Cardiac muscle cell (in vitro differentiated cells and primary cell): ENCODE results near the gene PPY. TPM values are rescaled to one million over a fixed set of nuclear protein-coding genes. Genes with fewer than 3 reads are reported as not detected.

ENCODE experiments used
- DNase-seq, 2 donors: peaks; one replicate each; pipeline versions ENCODE4 v3.0.0 to v3.0.0-alpha.2; 2010 to 2017; ENCODE audit warnings: low read depth in 1 of 2, low spot score in 1 of 2
- H3K27ac ChIP-seq: fragments of 200-600 bp; sonication (generic); 2 replicates; pipeline ENCODE4 v1.5.1; 2016
- H3K27me3 ChIP-seq: fragments of 200-600 bp; sonication (generic); 2 replicates; pipeline ENCODE4 v1.6.0; 2016; ENCODE audit warnings: control low read depth
- H3K36me3 ChIP-seq: fragments of 200-600 bp; sonication (generic); 2 replicates; pipeline ENCODE4 v1.5.1; 2016; ENCODE audit warnings: control low read depth
- H3K4me1 ChIP-seq: fragments of 200-600 bp; sonication (generic); 2 replicates; pipeline ENCODE4 v1.8.1; 2017; ENCODE audit warnings: low read depth, mild to moderate bottlenecking, mixed run types
- H3K4me3 ChIP-seq: fragments of 200-600 bp; sonication (generic); 2 replicates; pipeline ENCODE4 v1.5.1; 2016; ENCODE audit warnings: mild to moderate bottlenecking
- H3K9me3 ChIP-seq: fragments of 200-600 bp; sonication (generic); 2 replicates; pipeline ENCODE4 v1.5.1; 2017; ENCODE audit warnings: low read depth, mild to moderate bottlenecking, control low read depth
- CTCF ChIP-seq: IDR thresholded peaks from 2 replicates; pipeline ENCODE4 v1.5.1; 2012; ENCODE audit warnings: low read depth, mild to moderate bottlenecking, low read length
- polyA plus RNA-seq: library from polyadenylated mRNA; unstranded; fragments of >200 nt; fragmentation: Nextera tagmentation; extraction: Ambion mirVana; gene quantifications from 2 replicates; pipeline ENCODE4 v1.2.1, GENCODE V29; 2016
- total RNA-seq: library from RNA; depleted of rRNA; stranded (reverse); fragments of >200 nt; gene quantifications from 2 replicates; pipeline ENCODE4 v1.2.3, GENCODE V29; 2016

Gene PPY
- total and polyA plus RNA-seq, 2 experiments from 2014 or later, result not detected

- Histone ChIP-seq H3K4me1 (peaks cover 5% of the 10 kb centered on the region), H3K27me3 (peaks cover 19% of the 10 kb centered on the region), H3K4me3 (no peak overlapping the region), H3K36me3 (no peaks in the 10 kb centered on the region), H3K27ac (no peak overlapping the region), H3K9me3 (no peaks in the 10 kb centered on the region)
- no peak for TF ChIP-seq CTCF
- DNase-seq, result no peak
These were observed 29.5 kb downstream of the PPY start for GRCh38 chr17:43912635-43913304.

DNA sequence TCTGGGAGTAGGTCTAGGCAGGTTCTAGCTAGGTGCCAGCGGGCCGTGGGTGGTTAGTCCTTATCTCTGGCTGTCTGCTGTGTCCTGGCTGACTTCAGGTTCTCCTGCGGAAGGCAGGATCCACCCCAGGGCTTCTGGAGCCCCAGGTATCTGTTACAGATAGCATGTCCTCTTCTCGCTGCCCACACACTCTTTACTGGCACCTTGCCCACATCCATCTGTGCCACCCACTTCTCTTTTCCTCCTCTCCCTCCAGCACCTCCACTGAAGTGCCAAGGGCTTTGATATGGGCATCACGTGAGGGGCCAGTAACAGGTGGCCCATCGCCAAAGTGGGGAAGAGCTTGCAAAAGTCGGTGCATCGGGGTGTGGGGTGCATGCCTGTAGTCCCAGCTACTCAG lies 30.4 kb downstream of the PPY start:
- TF ChIP-seq CTCF, result no peak
- no peak overlapping the region for H3K27ac ChIP-seq
- DNase-seq, result no peak
- H3K9me3 ChIP-seq, result no peaks in the 10 kb centered on the region
- H3K27me3 ChIP-seq, result peaks cover 14% of the 10 kb centered on the region
- H3K4me1 ChIP-seq, result peaks cover 7% of the 10 kb centered on the region
- H3K36me3 ChIP-seq, result no peaks in the 10 kb centered on the region
- H3K4me3 ChIP-seq, result no peak overlapping the region

DNA sequence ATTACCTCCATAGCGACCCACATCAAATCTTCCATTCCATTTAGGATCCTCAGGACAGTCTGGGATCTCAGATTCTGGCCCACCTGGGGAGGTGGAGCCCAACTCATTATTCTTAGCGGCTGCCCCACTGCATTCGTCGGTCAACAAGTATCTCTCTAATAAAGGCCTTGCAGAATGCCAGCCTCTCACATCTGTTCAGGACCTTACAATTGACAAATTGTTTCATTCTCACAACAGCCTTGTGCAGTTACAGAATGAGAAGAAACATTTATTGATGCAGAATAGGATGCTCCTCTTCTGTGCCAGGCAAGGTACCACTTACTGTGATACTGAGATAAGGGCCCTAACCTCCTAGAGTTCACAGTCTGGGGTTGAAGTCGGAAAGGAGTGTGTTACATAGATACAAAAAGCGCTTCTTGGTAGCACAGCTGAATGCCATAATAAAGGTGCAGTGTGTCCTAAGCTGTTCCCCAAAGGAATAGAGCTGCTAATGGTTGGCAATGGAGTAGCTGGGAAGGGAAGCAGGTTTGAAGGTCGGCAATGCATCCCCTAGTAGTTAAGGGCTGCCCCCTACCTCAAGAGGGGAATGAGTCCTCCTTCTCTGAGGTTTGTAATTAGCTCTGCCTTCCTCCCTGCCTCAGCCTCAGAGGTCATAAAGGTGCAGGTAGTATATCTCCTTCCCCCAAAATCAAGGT lies 32.6 kb downstream of the PPY start:
- no peak for DNase-seq
- Histone ChIP-seq H3K27ac (no peak overlapping the region), H3K4me3 (no peak overlapping the region), H3K9me3 (no peaks in the 10 kb centered on the region), H3K4me1 (peaks cover 10% of the 10 kb centered on the region), H3K27me3 (peaks cover 14% of the 10 kb centered on the region), H3K36me3 (no peaks in the 10 kb centered on the region)
- TF ChIP-seq CTCF, result no peak

- H3K27ac ChIP-seq, result no peak overlapping the region
- TF ChIP-seq CTCF, result no peak
- DNase-seq, result peak; percentile 78
These were observed 34.1 kb downstream of the PPY start for GRCh38 chr17:43907998-43908721.

DNA sequence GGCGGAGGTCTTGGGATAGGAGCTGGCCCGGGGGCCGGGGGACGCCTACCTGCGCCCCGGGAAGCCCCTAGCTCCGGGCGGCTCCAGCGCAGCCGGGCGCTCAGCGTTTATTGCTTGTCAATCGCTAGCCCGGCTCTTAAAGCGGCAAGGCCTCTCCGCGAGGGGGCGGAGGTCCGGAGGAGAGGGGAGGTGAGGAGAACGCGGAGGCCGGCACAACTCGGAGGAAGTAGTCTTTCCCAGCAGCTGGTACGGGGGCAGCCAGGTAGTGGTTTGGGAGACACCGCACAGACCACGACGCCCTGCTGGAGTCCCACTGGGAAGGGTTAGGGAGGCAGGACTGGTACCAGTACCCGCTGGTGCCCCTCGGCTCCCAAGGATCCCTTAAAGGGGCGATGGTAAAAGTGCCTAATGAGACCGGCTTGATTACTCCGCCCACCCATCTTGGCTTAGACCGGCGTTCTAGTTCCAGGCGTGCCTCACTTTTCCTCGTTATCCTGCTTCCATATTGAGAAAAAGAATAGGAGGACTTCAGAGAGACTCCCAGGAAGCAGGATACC lies 34.8 kb downstream of the PPY start, which contains the start of gene MPP2:
Gene MPP2, minus strand, starts transcription at position 112 of the 557 bp plus-strand sequence. CDS start 3,076 bp downstream, outside the sequence.
- peaks cover 14% of the 10 kb centered on the region for H3K27me3 ChIP-seq
- H3K36me3 ChIP-seq, result no peaks in the 10 kb centered on the region
- H3K4me1 ChIP-seq, result peaks cover 10% of the 10 kb centered on the region
- DNase-seq, result peak; percentile 76 to 92
- peak; percentile 17 for TF ChIP-seq CTCF
- H3K9me3 ChIP-seq, result no peaks in the 10 kb centered on the region
- H3K4me3 ChIP-seq, result peak within 1 kb of the TSS; percentile 68
- no peak within 1 kb of the TSS for H3K27ac ChIP-seq

More at GRCh38 chr17:43907998-43908721, 34.1 kb downstream of the PPY start:
- H3K36me3 ChIP-seq, result no peaks in the 10 kb centered on the region
- H3K9me3 ChIP-seq, result no peaks in the 10 kb centered on the region
- peaks cover 14% of the 10 kb centered on the region for H3K27me3 ChIP-seq
- peak overlapping the region; percentile 68 for H3K4me3 ChIP-seq
- H3K4me1 ChIP-seq, result peaks cover 10% of the 10 kb centered on the region
